ENCODE results near the gene DMAP1. TPM values are rescaled to one million over a fixed set of nuclear protein-coding genes. Genes with fewer than 3 reads are reported as not detected.

Gene DMAP1
- total and polyA plus RNA-seq, 9 of the 15 experiments (the other 6 are each of a cell fraction or from before 2014, with no cell fraction given) = 1.5 to 51.2 (median 30.3) TPM

- TF ChIP-seq ZNF318 (IDR thresholded peaks at IDR 0.05; ENCODE audit: borderline replicate concordance in 1 of 2, low read depth in 1 of 2) (no peak), SRSF9 (IDR thresholded peaks at IDR 0.05; ENCODE audit: borderline replicate concordance, low read depth, low read length) (no peak), ZNF143 (CRISPR knock-in tag; IDR thresholded peaks at IDR 0.05) (no peak), KLF1 (tag; IDR thresholded peaks at IDR 0.05) (0 out of 2 replicates have a peak, but pooled peaks have one; percentile 81), DMBX1 (CRISPR knock-in tag; IDR thresholded peaks at IDR 0.05; ENCODE audit: borderline replicate concordance) (peak; percentile 83), ZBTB49 (CRISPR knock-in tag; IDR thresholded peaks at IDR 0.05; ENCODE audit: borderline replicate concordance) (no peak), TEAD4 (IDR thresholded peaks at IDR 0.05; ENCODE audit: low read length) (peak; percentile 58), TEAD4 (CRISPR knock-in tag; IDR thresholded peaks at IDR 0.05; ENCODE audit: borderline replicate concordance) (no peak), ZNF280A (IDR thresholded peaks at IDR 0.05; ENCODE audit: low read depth, partially characterized antibody) (no peak), ZBTB8A (IDR thresholded peaks at IDR 0.05; ENCODE audit: partially characterized antibody) (no peak), ZNF174 (CRISPR knock-in tag; IDR thresholded peaks at IDR 0.05) (0 out of 2 replicates have a peak, but pooled peaks have one; percentile 72), MCM3 (IDR thresholded peaks at IDR 0.05) (no peak), NCOR1 (IDR thresholded peaks at IDR 0.05) (peak; percentile 30; the same call in 1 of the 2 replicates)
Observed at GRCh38 chr1:44213222-44214112, at the start of gene DMAP1 (continued).

Data from K562 (cell line).